ENCODE measurements around the gene PRKCZ. TPM values are rescaled to one million over a fixed set of nuclear protein-coding genes. Genes with fewer than 3 reads are reported as not detected.
A peak's percentile ranks its signal among the peaks of the same experiment; 100 is the strongest.

PRKCZ gene
- total RNA-seq, 2 donors from 2014 or later: 50.4 to 72.2 TPM

DNA sequence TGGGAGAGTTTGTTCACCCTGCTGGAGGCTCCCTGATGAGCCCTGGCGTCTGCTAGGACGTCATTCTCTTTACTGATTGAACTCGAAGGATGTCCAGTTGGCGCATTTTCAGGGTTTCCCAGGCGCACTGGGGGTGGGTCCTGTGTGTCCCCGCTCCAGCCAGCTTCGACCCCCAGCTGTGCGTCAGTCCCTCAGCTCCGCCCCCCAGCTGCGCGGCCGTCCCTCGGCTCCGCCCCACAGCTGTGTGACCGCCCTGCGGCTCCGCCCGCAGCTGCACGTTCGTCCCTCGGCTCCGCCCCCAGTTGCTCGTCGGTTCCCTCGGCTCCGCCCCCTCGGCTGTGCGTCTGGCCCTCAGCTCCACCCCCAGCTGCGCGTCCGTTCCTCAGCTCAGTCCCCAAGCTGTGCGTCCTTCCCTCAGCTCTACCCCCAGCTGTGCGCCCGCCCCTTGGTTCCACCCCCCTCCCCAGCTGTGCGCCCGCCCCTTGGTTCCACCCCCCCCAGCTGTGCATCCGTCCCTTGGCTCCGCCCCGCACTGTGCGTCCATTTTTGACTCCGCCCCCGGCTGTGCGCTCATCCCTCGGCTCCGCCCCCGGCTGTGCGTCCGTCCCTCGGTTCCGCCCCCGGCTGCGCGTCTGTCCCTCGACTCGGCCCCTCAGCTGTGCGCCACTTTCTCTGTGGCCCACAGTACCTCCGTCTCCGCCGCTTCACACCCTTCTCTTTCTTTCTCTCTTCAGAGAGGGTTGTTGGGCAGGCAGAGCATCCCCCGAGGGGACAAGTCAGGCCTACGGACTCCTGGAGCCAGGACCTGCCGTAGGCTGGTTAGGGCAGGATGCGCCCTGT is 83.0 kb downstream of the PRKCZ start:
- intact Hi-C loops (cut with DNase I): no loop called here
- Histone ChIP-seq H3K27ac (peak overlapping the region; percentile 58), H3K4me1 (peaks cover 6% of the 10 kb centered on the region)

DNA sequence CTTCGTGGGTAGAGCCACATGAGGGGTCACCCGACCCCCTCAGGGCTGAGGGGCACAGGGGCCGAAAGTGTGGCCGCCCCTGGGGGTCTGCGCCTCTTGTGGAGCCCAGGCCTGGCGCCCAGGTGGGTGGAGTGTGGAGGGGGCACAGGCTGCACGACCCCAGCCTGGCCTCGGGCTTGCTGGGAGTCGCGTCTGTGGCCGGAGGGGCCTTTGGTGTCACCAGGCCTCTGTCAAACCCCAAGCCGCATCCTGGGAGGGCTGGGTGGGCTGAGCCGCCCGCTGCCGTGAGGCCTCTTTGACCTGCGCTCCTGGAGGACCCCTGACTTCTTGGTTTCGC is 83.6 kb downstream of the PRKCZ start:
- Histone ChIP-seq H3K9ac (ENCODE audit: low read depth in 2 of 2, low read length in 2 of 2) (peak overlapping the region; percentile 38 to 58), H3K4me3 (peak overlapping the region; percentile 19), H3K4me1 (peaks cover 10% of the 10 kb centered on the region), H3K27me3 (no peaks in the 10 kb centered on the region), H3K27ac (peak overlapping the region; percentile 46), H3K36me3 (no peaks in the 10 kb centered on the region), H3K9me3 (no peaks in the 10 kb centered on the region)
- TF ChIP-seq, protein P1, sequence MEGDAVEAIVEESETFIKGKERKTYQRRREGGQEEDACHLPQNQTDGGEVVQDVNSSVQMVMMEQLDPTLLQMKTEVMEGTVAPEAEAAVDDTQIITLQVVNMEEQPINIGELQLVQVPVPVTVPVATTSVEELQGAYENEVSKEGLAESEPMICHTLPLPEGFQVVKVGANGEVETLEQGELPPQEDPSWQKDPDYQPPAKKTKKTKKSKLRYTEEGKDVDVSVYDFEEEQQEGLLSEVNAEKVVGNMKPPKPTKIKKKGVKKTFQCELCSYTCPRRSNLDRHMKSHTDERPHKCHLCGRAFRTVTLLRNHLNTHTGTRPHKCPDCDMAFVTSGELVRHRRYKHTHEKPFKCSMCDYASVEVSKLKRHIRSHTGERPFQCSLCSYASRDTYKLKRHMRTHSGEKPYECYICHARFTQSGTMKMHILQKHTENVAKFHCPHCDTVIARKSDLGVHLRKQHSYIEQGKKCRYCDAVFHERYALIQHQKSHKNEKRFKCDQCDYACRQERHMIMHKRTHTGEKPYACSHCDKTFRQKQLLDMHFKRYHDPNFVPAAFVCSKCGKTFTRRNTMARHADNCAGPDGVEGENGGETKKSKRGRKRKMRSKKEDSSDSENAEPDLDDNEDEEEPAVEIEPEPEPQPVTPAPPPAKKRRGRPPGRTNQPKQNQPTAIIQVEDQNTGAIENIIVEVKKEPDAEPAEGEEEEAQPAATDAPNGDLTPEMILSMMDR (IDR thresholded peaks at IDR 0.05): no peak
- no peak for DNase-seq
- intact Hi-C loops (cut with DNase I): no loop called here

More for the DNA sequence above, 83.0 kb downstream of the PRKCZ start:
- Histone ChIP-seq H3K4me3 (peak overlapping the region; percentile 19), H3K27me3 (no peaks in the 10 kb centered on the region), H3K9ac (ENCODE audit: low read depth in 2 of 2, low read length in 2 of 2) (peak overlapping the region; percentile 41 to 79), H3K9me3 (no peaks in the 10 kb centered on the region), H3K36me3 (no peaks in the 10 kb centered on the region)
- TF ChIP-seq, protein P1 (IDR thresholded peaks at IDR 0.05): no peak
- peak; percentile 97 for DNase-seq

DNA sequence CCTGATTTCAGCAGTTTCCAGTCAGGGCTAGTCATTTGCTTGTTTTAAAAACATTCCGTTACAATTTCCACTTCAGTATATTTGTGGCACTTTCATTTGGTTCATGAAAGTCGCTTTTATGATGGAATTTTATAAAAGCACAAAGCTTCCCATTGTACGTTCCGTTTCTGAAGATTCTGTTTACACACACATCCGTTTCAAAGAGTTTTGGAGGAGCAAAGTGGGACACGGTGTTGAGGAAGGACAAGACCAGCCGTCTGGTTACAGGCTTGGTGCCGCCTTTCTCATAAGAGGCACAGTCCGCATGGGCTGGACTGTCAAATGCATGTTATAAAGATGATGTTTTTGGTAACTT is 84.0 kb downstream of the PRKCZ start:
- intact Hi-C loops (cut with DNase I): no loop called here
- peaks cover 10% of the 10 kb centered on the region for H3K4me1 ChIP-seq
- H3K27me3 ChIP-seq: no peaks in the 10 kb centered on the region
- no peaks in the 10 kb centered on the region for H3K36me3 ChIP-seq
- no peaks in the 10 kb centered on the region for H3K9me3 ChIP-seq
- DNase-seq: no peak
- TF ChIP-seq, protein P1 (IDR thresholded peaks at IDR 0.05): no peak
- peak overlapping the region in 1 of 2 donors; percentile 58 for H3K9ac ChIP-seq (ENCODE audit: low read depth in 2 of 2, low read length in 2 of 2)
- no peak overlapping the region for H3K4me3 ChIP-seq
- peak overlapping the region; percentile 8 for H3K27ac ChIP-seq

DNA sequence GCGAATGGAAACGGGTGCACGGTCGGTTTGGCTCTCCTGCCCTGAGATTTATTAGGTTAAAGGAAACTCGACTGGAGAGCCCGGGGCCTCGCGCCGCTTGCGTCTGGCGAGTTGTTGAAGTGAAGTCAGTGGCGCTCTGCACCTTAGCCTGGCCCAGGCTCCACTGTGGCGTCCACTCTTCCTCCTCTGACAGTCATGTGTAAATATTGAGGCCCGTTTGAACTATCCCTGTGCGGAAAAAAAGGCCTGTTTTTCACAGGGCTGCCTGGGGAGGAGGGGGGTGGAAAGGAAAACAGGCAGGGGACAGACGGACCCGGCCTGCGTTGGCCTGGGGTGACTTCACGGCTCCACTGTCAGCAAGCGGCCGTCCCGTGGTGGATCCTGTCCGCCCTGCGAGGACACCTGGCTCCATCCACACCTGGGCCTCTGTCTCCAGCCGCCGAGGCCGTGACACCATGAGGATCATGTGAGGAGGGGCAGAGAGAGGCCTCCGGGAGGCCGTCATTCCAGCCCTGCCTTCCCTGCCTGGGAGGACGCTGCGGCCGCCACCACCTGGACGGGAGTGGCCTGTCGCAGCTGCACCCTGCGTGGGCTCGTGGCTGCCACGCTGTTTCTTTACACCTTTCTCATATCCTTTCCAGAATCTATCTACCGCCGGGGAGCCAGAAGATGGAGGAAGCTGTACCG is 84.6 kb downstream of the PRKCZ start:
- Histone ChIP-seq H3K27me3 (no peaks in the 10 kb centered on the region), H3K4me3 (no peak overlapping the region), H3K4me1 (peaks cover 13% of the 10 kb centered on the region), H3K36me3 (no peaks in the 10 kb centered on the region), H3K9ac (ENCODE audit: low read depth in 2 of 2, low read length in 2 of 2) (peak overlapping the region; percentile 27 to 43), H3K27ac (peak overlapping the region; percentile 23), H3K9me3 (no peaks in the 10 kb centered on the region)
- DNase-seq: no peak
- intact Hi-C loops (cut with DNase I): no loop called here
- TF ChIP-seq, protein P1 (IDR thresholded peaks at IDR 0.05): no peak

DNA sequence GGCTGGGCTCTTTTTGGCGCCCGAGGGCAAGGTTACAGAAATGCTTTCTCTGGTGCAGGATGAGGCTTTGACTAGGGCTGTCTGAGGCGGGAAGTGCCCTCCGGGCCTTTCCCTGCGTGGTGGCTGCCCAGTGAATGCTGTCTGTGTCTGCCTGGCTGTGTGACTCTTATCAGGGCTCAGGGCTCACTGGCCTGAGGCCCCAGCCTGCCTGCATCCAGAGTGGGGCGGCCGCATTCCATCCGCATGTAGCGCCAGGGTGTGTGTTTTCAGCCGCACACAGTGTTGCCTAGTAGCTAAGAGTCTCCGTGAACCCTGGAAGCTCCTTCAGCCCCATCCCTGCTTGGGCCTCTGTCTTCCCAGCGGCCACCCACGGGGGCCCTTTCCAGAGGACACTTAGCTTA is 85.2 kb downstream of the PRKCZ start:
- intact Hi-C loops (cut with DNase I): no loop called here
- TF ChIP-seq, protein P1 (IDR thresholded peaks at IDR 0.05): no peak
- H3K9me3 ChIP-seq: no peaks in the 10 kb centered on the region
- H3K27me3 ChIP-seq: no peaks in the 10 kb centered on the region
- DNase-seq: no peak
- no peaks in the 10 kb centered on the region for H3K36me3 ChIP-seq
- H3K9ac ChIP-seq (ENCODE audit: low read depth in 2 of 2, low read length in 2 of 2): peak overlapping the region; percentile 27 to 43
- no peak overlapping the region for H3K4me3 ChIP-seq
- peak overlapping the region; percentile 23 for H3K27ac ChIP-seq
- H3K4me1 ChIP-seq: peaks cover 13% of the 10 kb centered on the region

All from colonic mucosa (tissue), 4 donors.